Keratinocyte (primary cell): ENCODE results near the gene DGKE. TPM values are rescaled to one million over a fixed set of nuclear protein-coding genes. Genes with fewer than 3 reads are reported as not detected.

Experiments used
- DNase-seq: peaks from one replicate; pipeline ENCODE4 v3.0.0-alpha.2; 2011; ENCODE audit warnings: low read depth, missing footprints, low spot score
- FAIRE-seq: peaks from 2 replicates; lab custom pipeline; 2011; peaks lifted over from hg19 to GRCh38; lab: Jason Lieb, UNC
- H2AFZ ChIP-seq: 2 replicates; pipeline ENCODE4 v1.6.0; 2012; ENCODE audit warnings: low read length, control low read depth, inconsistent platforms; ENCODE audit not compliant: control insufficient read depth
- H3K27ac ChIP-seq: 2 replicates; pipeline ENCODE4 v1.5.1; 2011; ENCODE audit warnings: low read length; ENCODE audit not compliant: control insufficient read depth, insufficient read depth
- H3K27me3 ChIP-seq: 3 replicates; pipeline ENCODE4 v1.6.0; 2011; ENCODE audit warnings: low read length; ENCODE audit not compliant: control insufficient read depth, insufficient read depth; ENCODE audit errors: extremely low read depth
- H3K36me3 ChIP-seq, 2 experiments: 2 replicates in 1 of 2; 3 replicates in 1 of 2; pipeline ENCODE4 v1.5.1; 2011; ENCODE audit warnings: low read length in 2 of 2, mild to moderate bottlenecking in 1 of 2; ENCODE audit not compliant: control insufficient read depth in 2 of 2, insufficient read depth in 2 of 2; ENCODE audit errors: extremely low read depth in 1 of 2
- H3K4me1 ChIP-seq: 3 replicates; pipeline ENCODE4 v1.5.1; 2011; ENCODE audit warnings: low read length; ENCODE audit not compliant: control insufficient read depth, insufficient read depth; ENCODE audit errors: extremely low read depth
- H3K4me2 ChIP-seq: 3 replicates; pipeline ENCODE4 v1.6.0; 2011; ENCODE audit warnings: low read depth, low read length; ENCODE audit not compliant: control insufficient read depth, insufficient read depth; ENCODE audit errors: extremely low read depth
- H3K4me3 ChIP-seq, 3 experiments: fragments of 200-600 bp in 1 of 3; sonication (generic) in 1 of 3; 2 replicates in 2 of 3; 3 replicates in 1 of 3; pipeline ENCODE4 v1.5.1; 2011 to 2016; ENCODE audit warnings: low read length in 3 of 3, mild to moderate bottlenecking in 3 of 3, control low read depth in 2 of 3, inconsistent platforms in 1 of 3, low read depth in 1 of 3, mixed read lengths in 1 of 3, mixed run types in 1 of 3, moderate library complexity in 1 of 3; ENCODE audit not compliant: control insufficient read depth in 2 of 3, insufficient read depth in 2 of 3; ENCODE audit errors: extremely low read depth in 1 of 3
- H3K79me2 ChIP-seq: 2 replicates; pipeline ENCODE4 v1.6.0; 2012; ENCODE audit warnings: low read length; ENCODE audit not compliant: control insufficient read depth, insufficient read depth
- H3K9ac ChIP-seq: 3 replicates; pipeline ENCODE4 v1.6.0; 2011; ENCODE audit warnings: low read length; ENCODE audit not compliant: control insufficient read depth, insufficient read depth; ENCODE audit errors: extremely low read depth
- H3K9me1 ChIP-seq: 3 replicates; pipeline ENCODE4 v1.6.0; 2011; ENCODE audit warnings: low read length; ENCODE audit not compliant: control insufficient read depth, insufficient read depth; ENCODE audit errors: extremely low read depth
- H3K9me3 ChIP-seq: 2 replicates; pipeline ENCODE4 v1.5.1; 2012; ENCODE audit warnings: low read depth, low read length; ENCODE audit not compliant: control insufficient read depth
- H4K20me1 ChIP-seq: 3 replicates; pipeline ENCODE4 v1.6.0; 2011; ENCODE audit warnings: low read length; ENCODE audit not compliant: control insufficient read depth, insufficient read depth; ENCODE audit errors: extremely low read depth
- CTCF ChIP-seq, 3 experiments: IDR thresholded peaks in 1 of 3; conservative IDR thresholded peaks in 1 of 3; optimal IDR thresholded peaks in 1 of 3; 2 replicates in 2 of 3; 3 replicates in 1 of 3; pipeline versions ENCODE3 to v1.5.1; 2011; ENCODE audit warnings: low read length in 3 of 3, mild to moderate bottlenecking in 3 of 3, moderate library complexity in 2 of 3, control low read depth in 1 of 3, inconsistent platforms in 1 of 3; ENCODE audit not compliant: insufficient read depth in 2 of 3; ENCODE audit errors: extremely low read depth in 1 of 3
- EZH2 ChIP-seq: IDR thresholded peaks from one replicate; pipeline ENCODE4 v1.6.1; 2012; ENCODE audit warnings: inconsistent platforms, mild to moderate bottlenecking, low read length, moderate library complexity
- dilution Hi-C: fragments of 300-500 bp; cut with MboI; formaldehyde crosslinking; loops from one replicate; pipeline ENCODE4 v1.7.0; 2020; ENCODE audit warnings: low sequenced_read_pairs; ENCODE audit not compliant: extremely low pct_ligation_motif_present
- polyA plus RNA-seq, 5 experiments: library from polyadenylated mRNA; depleted of rRNA in 3 of 5; stranded (reverse) in 3 of 5; stranded (forward) in 1 of 5; unstranded in 1 of 5; fragments of >200 nt; gene quantifications; 1 replicate in 1 of 5; 2 replicates in 3 of 5; 3 replicates in 1 of 5; pipeline versions ENCODE4 v1.2.1 to v1.2.3, GENCODE V29; 2011 to 2012; ENCODE audit warnings: missing spikeins in 2 of 5, low read depth in 1 of 5, low replicate concordance in 1 of 5

The DGKE gene
- polyA plus RNA-seq, 1 donor (not counting 4 experiments of a cell fraction or from before 2014, with no cell fraction given): 4.7 TPM

DNA sequence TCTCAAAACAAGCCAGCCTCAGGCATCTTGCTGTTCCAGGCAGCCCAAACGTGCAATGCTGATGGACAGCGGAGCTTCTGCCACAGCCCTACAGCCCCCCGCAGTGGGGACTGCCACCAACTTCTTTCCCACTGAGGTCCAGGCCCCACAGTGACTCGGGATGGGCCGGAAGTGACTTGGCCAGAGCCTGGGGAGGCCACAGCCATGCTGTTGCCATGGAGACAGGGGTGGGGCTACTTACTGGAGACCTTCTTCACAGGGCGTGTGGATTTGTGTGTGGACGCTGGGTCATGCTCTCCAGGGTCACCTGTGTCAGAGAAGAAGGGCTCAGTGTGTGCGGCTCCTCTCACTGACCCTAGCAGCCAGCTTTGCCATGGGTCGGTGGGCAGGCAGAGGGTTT lies 64.9 kb downstream of the DGKE start:
- Histone ChIP-seq H3K4me1 (peaks cover 16% of the 10 kb centered on the region), H2AFZ (no peak overlapping the region), H3K79me2 (peaks cover 25% of the 10 kb centered on the region), H3K4me3 (no peak overlapping the region), H3K27ac (no peak overlapping the region), H3K36me3 (peaks cover 48 to 71% of the 10 kb centered on the region in 2 experiments), H3K27me3 (no peaks in the 10 kb centered on the region), H4K20me1 (no peaks in the 10 kb centered on the region), H3K9me1 (no peaks in the 10 kb centered on the region), H3K9ac (no peak overlapping the region), H3K9me3 (no peaks in the 10 kb centered on the region), H3K4me2 (no peak overlapping the region)
- DNase-seq: no peak
- FAIRE-seq: no peak
- no peak for TF ChIP-seq CTCF (optimal IDR thresholded peaks at IDR 0.05 in 1 of 3, IDR thresholded peaks at IDR 0.05 in 1 of 3, conservative IDR thresholded peaks at IDR 0.05 in 1 of 3; ENCODE audit: extremely low read depth in 1 of 3, insufficient read depth in 2 of 3, low read length in 3 of 3)
- no peak for TF ChIP-seq EZH2
- dilution Hi-C loops: no loop called here

- Histone ChIP-seq H3K79me2 (peaks cover 25% of the 10 kb centered on the region), H2AFZ (no peak overlapping the region), H4K20me1 (no peaks in the 10 kb centered on the region), H3K9ac (no peak overlapping the region), H3K4me3 (no peak overlapping the region), H3K4me2 (no peak overlapping the region), H3K27ac (no peak overlapping the region), H3K9me3 (no peaks in the 10 kb centered on the region), H3K27me3 (no peaks in the 10 kb centered on the region), H3K9me1 (no peaks in the 10 kb centered on the region), H3K36me3 (peaks cover 50 to 75% of the 10 kb centered on the region in 2 experiments), H3K4me1 (peaks cover 16% of the 10 kb centered on the region)
- dilution Hi-C loops: no loop called here
- no peak for FAIRE-seq
- TF ChIP-seq CTCF (optimal IDR thresholded peaks at IDR 0.05 in 1 of 3, IDR thresholded peaks at IDR 0.05 in 1 of 3, conservative IDR thresholded peaks at IDR 0.05 in 1 of 3; ENCODE audit: extremely low read depth in 1 of 3, insufficient read depth in 2 of 3, low read length in 3 of 3) (no peak), EZH2 (no peak)
- DNase-seq: no peak
Measured at GRCh38 chr17:56899403-56899802, 65.5 kb downstream of the DGKE start.
